Hematopoietic multipotent progenitor cell treated with erythropoietin and hydrocortisone succinate and interleukin-3 and kit ligand, for 17 days (in vitro differentiated cells): ENCODE results near the gene SEMA4D.
A peak's percentile ranks its signal among the peaks of the same experiment; 100 is the strongest.

Experiments
- DNase-seq: peaks from one replicate; pipeline ENCODE4 v3.0.0-alpha.2; 2015; ENCODE audit warnings: low spot score

Gene SEMA4D

DNA sequence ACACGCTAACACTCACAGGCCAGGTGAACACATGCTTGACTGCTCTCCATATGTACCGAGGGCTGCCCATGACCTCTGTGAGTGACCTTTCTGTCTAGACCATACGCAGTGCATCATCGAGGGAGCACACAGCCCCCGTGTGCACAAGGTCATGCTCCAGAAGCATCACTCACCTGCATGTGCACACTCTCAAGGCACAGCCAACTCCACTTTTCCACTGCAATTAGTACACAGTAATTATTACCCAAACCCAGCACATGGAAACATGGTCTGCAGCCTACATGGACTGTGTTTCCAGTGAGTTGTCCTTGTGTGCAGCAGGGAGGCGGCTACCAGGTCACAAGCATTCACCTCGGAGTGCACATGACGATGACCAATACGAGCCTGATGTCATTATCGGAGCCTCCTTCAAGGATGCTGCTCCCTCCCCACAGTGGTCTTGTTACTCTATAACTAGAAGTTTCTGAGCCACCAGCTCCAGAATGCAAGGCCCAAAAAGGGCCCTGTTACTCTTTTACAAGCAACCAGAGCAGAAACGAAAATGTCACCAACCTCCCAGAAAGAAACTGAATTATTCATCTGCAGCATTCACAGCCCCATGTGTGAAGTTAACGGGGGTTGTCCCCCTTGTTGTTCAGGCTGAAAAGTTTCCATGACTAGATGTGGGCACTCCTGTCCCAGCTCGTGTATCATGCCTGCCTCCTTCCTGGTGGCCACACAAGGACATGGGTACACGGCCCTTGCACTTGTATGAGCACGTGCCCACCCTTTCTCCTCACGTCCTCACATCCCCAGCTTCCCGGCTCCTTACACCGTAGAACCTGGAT lies 31.2 kb downstream of the SEMA4D start:
- no peak for DNase-seq

- DNase-seq, result no peak
Observed at GRCh38 chr9:89465726-89466308, 32.1 kb downstream of the SEMA4D start.

GRCh38 chr9:89465001-89465451 lies 32.9 kb downstream of the SEMA4D start:
- no peak for DNase-seq

DNA sequence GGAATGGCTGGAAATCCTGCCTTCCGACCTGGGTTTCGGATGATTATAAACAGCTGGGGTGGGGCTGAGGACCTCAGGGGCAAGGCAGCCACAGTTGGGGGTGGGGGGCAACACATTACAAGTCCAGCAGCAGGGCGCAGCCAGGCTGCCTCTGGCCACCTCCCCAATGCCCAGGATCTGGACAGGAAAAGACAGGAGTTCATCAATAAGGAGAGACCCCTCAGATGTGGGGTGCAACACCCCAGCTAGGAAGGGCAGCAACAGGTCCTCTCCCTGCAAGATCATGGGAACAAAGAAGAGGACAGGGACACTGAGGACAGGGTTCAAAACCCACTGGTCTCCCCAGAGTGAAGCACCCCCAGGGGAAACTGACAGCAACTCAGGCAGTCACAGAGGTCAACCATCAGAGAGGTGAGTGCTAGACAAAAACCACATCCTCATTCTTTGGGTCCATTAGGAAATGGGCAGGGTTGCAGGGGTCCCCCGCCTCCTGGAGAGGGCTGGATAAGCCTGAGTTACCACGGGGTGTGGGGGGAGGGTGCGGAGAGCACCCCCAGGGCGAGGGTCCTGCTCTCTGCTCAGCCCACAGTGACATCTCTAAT lies 33.5 kb downstream of the SEMA4D start:
- no peak for DNase-seq

DNA sequence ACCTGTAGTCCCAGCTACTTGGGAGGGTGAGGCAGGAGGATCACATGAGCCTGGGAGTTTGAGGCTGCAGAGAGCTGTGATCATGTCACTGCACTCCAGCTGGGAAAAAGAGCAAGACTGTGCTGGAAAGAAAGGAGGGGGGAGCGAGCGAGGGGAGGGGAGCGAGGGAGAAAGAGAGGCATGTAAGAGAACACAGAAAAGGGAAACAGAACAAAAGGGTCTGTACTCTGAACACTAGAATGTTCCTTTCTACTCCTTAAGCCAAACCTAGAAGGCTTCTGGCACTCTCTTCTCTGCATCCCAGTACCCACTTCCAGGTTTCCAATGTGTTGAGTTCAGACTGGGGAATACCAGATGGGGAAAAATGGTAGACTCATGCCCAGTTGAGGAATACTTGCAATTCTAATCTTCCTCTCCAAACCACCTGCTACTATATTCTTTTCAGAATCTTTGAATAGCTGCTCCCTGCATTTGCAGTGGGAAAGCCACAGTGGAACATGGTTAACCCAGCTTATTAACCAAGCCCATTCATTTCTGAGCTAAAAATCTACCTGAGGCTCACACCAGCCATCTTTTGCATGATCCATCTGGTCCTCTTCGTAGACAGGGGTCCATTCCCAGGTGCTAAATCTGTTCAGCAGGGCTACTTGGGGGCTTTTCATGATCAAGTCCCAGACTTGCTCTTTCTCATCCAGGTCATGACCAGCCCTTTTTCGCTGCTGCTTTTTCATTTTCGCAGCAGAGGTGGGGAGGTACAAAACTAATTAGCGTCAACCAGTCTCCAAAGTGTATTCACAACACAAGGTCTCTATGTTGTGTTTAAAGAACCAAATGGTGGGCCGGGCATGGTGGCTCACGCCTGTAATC lies 34.9 kb downstream of the SEMA4D start:
- DNase-seq, result no peak

DNA sequence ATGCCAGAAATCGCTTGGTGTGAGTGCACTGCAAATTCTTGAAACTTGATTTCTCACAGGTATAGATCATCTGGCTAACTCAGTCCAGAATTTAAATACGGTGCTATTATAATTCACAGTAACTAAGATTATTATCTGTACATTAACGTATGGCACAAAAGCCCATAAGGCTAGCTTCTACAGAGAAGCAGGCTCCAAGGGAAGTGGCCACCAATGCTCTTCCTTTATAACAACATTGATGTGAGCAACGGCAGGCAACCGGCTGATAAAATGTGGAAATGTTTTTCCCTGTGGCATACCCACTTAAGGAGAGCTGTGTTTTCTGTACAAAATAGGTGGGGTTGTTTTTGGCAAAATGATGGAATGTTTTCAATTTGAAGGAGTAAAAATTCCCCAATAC lies 35.7 kb downstream of the SEMA4D start:
- no peak for DNase-seq

DNA sequence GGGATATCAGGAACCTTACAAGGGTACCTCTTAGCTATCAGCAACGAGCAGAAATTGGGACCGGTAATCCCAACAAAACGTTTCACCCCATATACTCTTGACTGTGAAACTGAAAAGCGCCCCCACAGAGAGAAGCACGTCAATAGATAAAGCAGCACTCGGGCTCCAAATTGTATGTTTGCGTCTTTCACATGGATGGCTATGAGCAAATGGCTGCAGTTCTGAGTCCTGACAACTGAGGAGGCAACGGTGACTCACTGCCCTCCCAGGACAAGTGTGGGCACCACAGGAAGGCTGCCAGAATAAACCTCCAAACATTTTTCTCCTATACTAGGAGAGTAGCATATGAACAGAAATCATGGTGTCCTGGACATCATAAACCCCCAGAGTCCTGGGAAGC lies 36.6 kb downstream of the SEMA4D start:
- DNase-seq, result peak; percentile 59

DNA sequence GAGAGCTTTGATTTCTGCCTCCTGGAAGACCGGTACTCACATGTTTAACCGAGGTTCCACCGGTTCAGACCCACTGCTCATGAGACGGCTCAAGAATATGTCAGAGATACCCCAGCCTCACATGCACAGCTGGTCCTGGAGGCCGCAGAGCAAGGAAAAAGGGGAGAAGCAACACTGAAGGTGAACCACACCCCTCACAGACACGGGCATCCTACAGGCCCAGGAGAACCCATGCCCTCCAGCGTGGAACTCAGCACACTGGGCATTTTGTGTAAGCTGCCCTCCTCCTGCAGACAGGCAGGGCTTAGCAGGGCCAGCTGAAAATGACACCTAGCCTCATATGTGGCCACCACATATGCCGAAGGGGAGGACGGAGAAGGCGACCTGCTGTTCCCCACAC lies 37.4 kb downstream of the SEMA4D start:
- no peak for DNase-seq

GRCh38 chr9:89458768-89459496 lies 39.0 kb downstream of the SEMA4D start:
- no peak for DNase-seq

- no peak for DNase-seq
Observed at GRCh38 chr9:89457376-89457855, 40.5 kb downstream of the SEMA4D start.

DNA sequence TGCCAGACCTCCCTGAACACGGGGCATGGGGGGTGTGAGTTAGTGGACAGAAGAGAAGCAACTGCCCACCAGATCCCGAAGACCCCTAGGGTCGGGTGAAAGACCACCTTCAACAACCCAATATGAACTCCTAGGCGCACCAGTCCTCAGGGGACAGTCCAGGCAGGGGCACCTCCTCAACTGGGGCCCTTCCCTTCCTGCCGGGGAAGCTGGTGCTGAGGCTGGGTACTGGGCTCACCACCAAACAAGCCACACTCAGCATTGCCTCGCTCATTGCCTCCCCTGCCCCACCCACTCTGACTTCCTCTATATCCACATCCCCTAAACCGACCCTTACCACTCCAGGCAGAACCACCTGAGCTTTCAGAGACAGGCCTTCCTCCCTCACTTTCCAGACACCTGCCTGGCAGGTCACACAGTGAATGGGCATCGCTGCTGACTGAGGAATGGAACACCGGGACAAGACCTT lies 42.5 kb downstream of the SEMA4D start:
- no peak for DNase-seq

- no peak for DNase-seq
Observed at GRCh38 chr9:89454498-89455355, 43.2 kb downstream of the SEMA4D start.

- DNase-seq, result no peak
Observed at GRCh38 chr9:89453452-89453851, 44.5 kb downstream of the SEMA4D start.

GRCh38 chr9:89452561-89452960 lies 45.4 kb downstream of the SEMA4D start:
- DNase-seq, result no peak

- DNase-seq, result no peak
Observed at GRCh38 chr9:89450213-89450612, 47.7 kb downstream of the SEMA4D start.

- DNase-seq, result no peak
Observed at GRCh38 chr9:89449261-89449671, 48.6 kb downstream of the SEMA4D start.

- no peak for DNase-seq
Observed at GRCh38 chr9:89448821-89449220, 49.1 kb downstream of the SEMA4D start.

DNA sequence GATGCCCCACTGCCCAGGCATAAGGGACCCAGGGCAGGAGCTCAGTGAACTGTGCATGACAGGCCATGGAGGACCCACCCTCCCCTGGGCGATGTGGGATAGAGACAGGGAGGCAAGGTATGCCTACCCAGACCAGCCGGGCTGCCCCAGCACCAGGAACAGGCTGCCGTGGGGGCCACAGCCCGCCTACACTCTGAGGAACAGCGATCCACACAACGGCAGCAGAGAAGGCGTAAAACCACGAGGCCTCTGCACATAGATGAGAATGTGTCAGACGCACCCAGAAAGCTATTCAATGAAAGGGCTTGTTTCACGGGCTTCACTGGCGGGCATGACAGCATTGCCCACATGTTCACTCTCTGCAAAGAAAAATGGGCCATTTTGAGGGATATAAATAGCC lies 49.5 kb downstream of the SEMA4D start:
- DNase-seq, result no peak

DNA sequence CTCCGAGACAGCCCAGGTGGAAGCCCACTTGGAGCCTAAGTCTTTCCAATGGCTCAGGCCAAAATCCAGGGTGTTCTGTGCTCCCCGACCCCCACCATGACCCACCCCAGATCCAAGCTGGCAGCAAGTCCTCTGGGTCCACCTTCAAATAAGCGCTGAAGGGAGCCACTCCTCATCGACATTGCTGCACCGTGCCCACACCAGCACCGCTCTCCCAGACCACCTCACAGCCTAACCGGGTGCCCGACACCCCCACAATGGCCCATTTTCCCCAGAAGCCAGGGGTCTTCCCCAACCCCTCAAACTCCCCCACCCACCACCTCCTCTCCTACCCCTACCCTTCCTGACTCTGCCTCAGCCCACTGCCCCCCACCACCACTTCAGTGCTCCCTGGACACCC lies 50.5 kb downstream of the SEMA4D start:
- no peak for DNase-seq

- no peak for DNase-seq
Observed at GRCh38 chr9:89446961-89447310, 51.0 kb downstream of the SEMA4D start.
